HL-60 (cell line): ENCODE results near the gene NME7.

Experiments
- DNase-seq, 2 experiments: peaks; one replicate each; pipeline ENCODE4 v3.0.0-alpha.2; 2010 to 2020; ENCODE audit warnings: low read depth in 1 of 2, low spot score in 1 of 2
- H3K27ac ChIP-seq: fragments of 250-450 bp; sonication (Bioruptor Pico); replicated peaks from 2 replicates; pipeline ENCODE4 v1.5.1; 2020; ENCODE audit warnings: mild to moderate bottlenecking, moderate library complexity
- H3K27me3 ChIP-seq: fragments of 250-450 bp; sonication (Bioruptor Pico); 2 replicates; pipeline ENCODE4 v1.5.1; 2021; ENCODE audit warnings: mild to moderate bottlenecking, moderate library complexity; ENCODE audit not compliant: insufficient read depth, poor library complexity, severe bottlenecking
- H3K4me3 ChIP-seq: replicated peaks from 2 replicates; pipeline ENCODE4 v1.5.1; 2011; ENCODE audit warnings: mild to moderate bottlenecking, control low read depth, low read length; ENCODE audit not compliant: insufficient read depth
- GABPA ChIP-seq: IDR thresholded peaks from 2 replicates; pipeline ENCODE4 v1.6.1; 2012; ENCODE audit warnings: low read depth
- POLR2AphosphoS5 ChIP-seq: IDR thresholded peaks from 2 replicates; pipeline ENCODE4 v1.6.1; 2012; ENCODE audit warnings: low read depth
- SPI1 ChIP-seq: IDR thresholded peaks from 2 replicates; pipeline ENCODE4 v1.6.1; 2012; ENCODE audit warnings: low read depth, mild to moderate bottlenecking, borderline replicate concordance
- TF ChIP-seq, protein P1 (sequence below): IDR thresholded peaks from 2 replicates; pipeline ENCODE4 v1.6.1; 2012; ENCODE audit warnings: low read depth; ENCODE audit not compliant: insufficient replicate concordance
- TF ChIP-seq, protein P2 (sequence below): IDR thresholded peaks from one replicate; pipeline ENCODE4 v1.5.1; 2011; ENCODE audit warnings: low read length, control low read depth, inconsistent platforms; ENCODE audit not compliant: insufficient read depth

NME7 gene

DNA sequence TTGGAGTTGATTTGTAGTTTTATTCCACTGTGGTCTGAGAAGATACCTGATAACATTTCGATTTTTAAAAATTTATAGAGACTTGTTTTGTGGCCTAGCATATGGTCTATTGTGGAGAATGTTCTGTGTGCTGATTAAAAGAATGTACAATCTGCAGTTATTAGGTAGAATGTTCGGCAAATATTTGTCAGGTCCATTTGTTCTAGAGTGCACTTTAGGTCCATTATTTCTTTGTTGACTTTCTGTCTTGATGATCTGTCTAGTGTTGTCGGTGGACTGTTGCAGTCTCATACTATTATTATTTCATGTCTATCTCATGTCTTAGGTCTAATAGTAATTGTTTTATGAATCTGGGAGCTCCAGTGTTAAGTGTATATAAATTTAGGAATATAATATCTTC lies 116.8 kb downstream of the NME7 start:
- Histone ChIP-seq H3K4me3 (no peak overlapping the region), H3K27ac (no peak overlapping the region), H3K27me3 (no peaks in the 10 kb centered on the region)
- TF ChIP-seq POLR2AphosphoS5 = no peak
- no peak for TF ChIP-seq SPI1
- TF ChIP-seq GABPA = no peak
- TF ChIP-seq, protein P1, sequence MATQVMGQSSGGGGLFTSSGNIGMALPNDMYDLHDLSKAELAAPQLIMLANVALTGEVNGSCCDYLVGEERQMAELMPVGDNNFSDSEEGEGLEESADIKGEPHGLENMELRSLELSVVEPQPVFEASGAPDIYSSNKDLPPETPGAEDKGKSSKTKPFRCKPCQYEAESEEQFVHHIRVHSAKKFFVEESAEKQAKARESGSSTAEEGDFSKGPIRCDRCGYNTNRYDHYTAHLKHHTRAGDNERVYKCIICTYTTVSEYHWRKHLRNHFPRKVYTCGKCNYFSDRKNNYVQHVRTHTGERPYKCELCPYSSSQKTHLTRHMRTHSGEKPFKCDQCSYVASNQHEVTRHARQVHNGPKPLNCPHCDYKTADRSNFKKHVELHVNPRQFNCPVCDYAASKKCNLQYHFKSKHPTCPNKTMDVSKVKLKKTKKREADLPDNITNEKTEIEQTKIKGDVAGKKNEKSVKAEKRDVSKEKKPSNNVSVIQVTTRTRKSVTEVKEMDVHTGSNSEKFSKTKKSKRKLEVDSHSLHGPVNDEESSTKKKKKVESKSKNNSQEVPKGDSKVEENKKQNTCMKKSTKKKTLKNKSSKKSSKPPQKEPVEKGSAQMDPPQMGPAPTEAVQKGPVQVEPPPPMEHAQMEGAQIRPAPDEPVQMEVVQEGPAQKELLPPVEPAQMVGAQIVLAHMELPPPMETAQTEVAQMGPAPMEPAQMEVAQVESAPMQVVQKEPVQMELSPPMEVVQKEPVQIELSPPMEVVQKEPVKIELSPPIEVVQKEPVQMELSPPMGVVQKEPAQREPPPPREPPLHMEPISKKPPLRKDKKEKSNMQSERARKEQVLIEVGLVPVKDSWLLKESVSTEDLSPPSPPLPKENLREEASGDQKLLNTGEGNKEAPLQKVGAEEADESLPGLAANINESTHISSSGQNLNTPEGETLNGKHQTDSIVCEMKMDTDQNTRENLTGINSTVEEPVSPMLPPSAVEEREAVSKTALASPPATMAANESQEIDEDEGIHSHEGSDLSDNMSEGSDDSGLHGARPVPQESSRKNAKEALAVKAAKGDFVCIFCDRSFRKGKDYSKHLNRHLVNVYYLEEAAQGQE = no peak
- TF ChIP-seq, protein P2, sequence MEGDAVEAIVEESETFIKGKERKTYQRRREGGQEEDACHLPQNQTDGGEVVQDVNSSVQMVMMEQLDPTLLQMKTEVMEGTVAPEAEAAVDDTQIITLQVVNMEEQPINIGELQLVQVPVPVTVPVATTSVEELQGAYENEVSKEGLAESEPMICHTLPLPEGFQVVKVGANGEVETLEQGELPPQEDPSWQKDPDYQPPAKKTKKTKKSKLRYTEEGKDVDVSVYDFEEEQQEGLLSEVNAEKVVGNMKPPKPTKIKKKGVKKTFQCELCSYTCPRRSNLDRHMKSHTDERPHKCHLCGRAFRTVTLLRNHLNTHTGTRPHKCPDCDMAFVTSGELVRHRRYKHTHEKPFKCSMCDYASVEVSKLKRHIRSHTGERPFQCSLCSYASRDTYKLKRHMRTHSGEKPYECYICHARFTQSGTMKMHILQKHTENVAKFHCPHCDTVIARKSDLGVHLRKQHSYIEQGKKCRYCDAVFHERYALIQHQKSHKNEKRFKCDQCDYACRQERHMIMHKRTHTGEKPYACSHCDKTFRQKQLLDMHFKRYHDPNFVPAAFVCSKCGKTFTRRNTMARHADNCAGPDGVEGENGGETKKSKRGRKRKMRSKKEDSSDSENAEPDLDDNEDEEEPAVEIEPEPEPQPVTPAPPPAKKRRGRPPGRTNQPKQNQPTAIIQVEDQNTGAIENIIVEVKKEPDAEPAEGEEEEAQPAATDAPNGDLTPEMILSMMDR = no peak
- no peak for DNase-seq

DNA sequence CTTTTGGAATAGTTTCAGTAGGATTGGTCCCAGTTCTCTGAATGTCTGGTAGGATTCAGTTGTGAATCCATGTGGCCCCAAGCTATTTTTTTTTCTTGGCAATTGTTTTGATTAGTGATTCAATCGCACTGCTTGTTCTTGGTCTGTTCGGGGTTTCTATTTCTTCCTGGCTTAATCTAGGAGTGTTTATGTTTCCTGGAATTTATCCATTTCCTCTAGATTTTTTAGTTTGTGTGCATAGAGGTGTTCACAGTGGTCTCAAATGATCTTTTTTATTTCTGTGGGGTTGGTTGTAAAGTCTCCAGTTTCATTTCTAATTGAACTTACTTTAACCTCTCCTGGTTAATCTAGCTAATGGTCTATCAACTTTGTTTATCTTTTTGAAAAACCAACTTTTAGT lies 117.6 kb downstream of the NME7 start:
- Histone ChIP-seq H3K4me3 (no peak overlapping the region), H3K27ac (no peak overlapping the region), H3K27me3 (no peaks in the 10 kb centered on the region)
- no peak for DNase-seq
- TF ChIP-seq, protein P2 = no peak
- TF ChIP-seq POLR2AphosphoS5 = no peak
- TF ChIP-seq GABPA = no peak
- TF ChIP-seq, protein P1 = no peak
- no peak for TF ChIP-seq SPI1

DNA sequence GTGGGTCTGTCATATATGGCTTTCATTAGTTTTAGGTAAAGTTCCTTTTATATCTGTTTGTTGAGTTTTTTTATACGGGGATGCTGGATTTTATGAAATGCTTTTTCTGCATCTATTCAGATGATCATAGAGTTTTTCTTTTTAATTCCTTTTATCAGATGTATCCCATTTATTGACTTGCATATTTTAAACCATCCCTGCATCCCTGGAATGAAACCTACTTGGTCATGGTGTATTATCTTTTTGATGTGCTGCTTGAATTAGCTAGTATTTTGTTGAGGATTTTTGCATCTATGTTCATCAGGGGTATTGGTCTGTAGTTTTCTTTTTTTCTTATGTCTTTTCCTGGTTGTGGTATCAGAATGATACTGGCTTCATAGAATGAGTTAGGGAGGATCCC lies 118.0 kb downstream of the NME7 start:
- no peak for DNase-seq
- Histone ChIP-seq H3K27ac (no peak overlapping the region), H3K4me3 (no peak overlapping the region), H3K27me3 (no peaks in the 10 kb centered on the region)
- TF ChIP-seq SPI1 (no peak), POLR2AphosphoS5 (no peak)
- TF ChIP-seq, protein P1 = no peak
- TF ChIP-seq, protein P2 = no peak
